ENCODE results near the gene GPRC5B. TPM values are rescaled to one million over a fixed set of nuclear protein-coding genes. Genes with fewer than 3 reads are reported as not detected.

GPRC5B gene
- total RNA-seq = 5.6 and 18.7 TPM in 2 replicates

GRCh38 chr16:19884611-19885450 is at the start of gene GPRC5B:
Gene GPRC5B, minus strand, starts transcription at chr16:19884848. Its CDS starts 12,003 bp downstream, at chr16:19872845.

Other genes starting within 250 kb of the GPRC5B start
- 12.8 and 16.4 TPM in 2 replicates for gene KNOP1, start 166.6 kb downstream of the GPRC5B start, total RNA-seq
- 7.6 and 9.2 TPM in 2 replicates for gene IQCK, start 166.6 kb downstream of the GPRC5B start, total RNA-seq
- gene GPR139, start 189.0 kb upstream of the GPRC5B start, total RNA-seq = not detected in 2 replicates